HepG2 (cell line): ENCODE data around the gene SCRT2. TPM values are rescaled to one million over a fixed set of nuclear protein-coding genes. Genes with fewer than 3 reads are reported as not detected.

Experiments
- CHD4 ChIP-seq: fragments of 200-600 bp; sonication (generic); IDR thresholded peaks from 2 replicates; pipeline ENCODE4 v1.7.0; 2017; ENCODE audit warnings: mild to moderate bottlenecking, low read length, borderline replicate concordance
- DR1 ChIP-seq: sonication (generic); formaldehyde crosslinking; IDR thresholded peaks from 2 replicates; pipeline ENCODE4 v1.8.0; 2021; ENCODE audit warnings: mild to moderate bottlenecking, missing genetic modification reagents, inconsistent platforms
- ELF1 ChIP-seq: sonication (generic); formaldehyde crosslinking; IDR thresholded peaks from 2 replicates; pipeline ENCODE4 v1.4.0; 2020; ENCODE audit warnings: missing genetic modification reagents
- JUND ChIP-seq: sonication (generic); formaldehyde crosslinking; IDR thresholded peaks from 2 replicates; pipeline ENCODE4 v1.8.0; 2022; ENCODE audit warnings: mild to moderate bottlenecking, missing genetic modification reagents
- NAIF1 ChIP-seq: sonication (generic); formaldehyde crosslinking; IDR thresholded peaks from 2 replicates; pipeline ENCODE4 v1.5.0; 2020; ENCODE audit warnings: mild to moderate bottlenecking, missing genetic modification reagents, borderline replicate concordance
- NCOR1 ChIP-seq: fragments of 200-600 bp; sonication (generic); IDR thresholded peaks from 2 replicates; pipeline ENCODE4 v1.7.0; 2017; ENCODE audit warnings: antibody characterized with exemption, low read length, borderline replicate concordance
- POGZ ChIP-seq: sonication (generic); formaldehyde crosslinking; IDR thresholded peaks from 2 replicates; pipeline ENCODE4 v1.4.0; 2020; ENCODE audit warnings: mild to moderate bottlenecking, missing genetic modification reagents
- SAFB2 ChIP-seq: sonication (generic); formaldehyde crosslinking; IDR thresholded peaks from 2 replicates; pipeline ENCODE4 v1.5.1; 2020; ENCODE audit warnings: missing genetic modification reagents, low read depth, mild to moderate bottlenecking, borderline replicate concordance
- THAP11 ChIP-seq: IDR thresholded peaks from 2 replicates; pipeline ENCODE4 v1.6.1; 2016; ENCODE audit warnings: missing biosample characterization, missing genetic modification reagents
- ZBTB7A ChIP-seq: sonication (generic); formaldehyde crosslinking; IDR thresholded peaks from 2 replicates; pipeline ENCODE4 v1.8.0; 2022; ENCODE audit warnings: mild to moderate bottlenecking, missing genetic modification reagents
- ZNF30 ChIP-seq: sonication (generic); formaldehyde crosslinking; IDR thresholded peaks from 2 replicates; pipeline ENCODE4 v1.5.0; 2020; ENCODE audit warnings: mild to moderate bottlenecking, missing genetic modification reagents
- ZNF430 ChIP-seq: sonication (generic); formaldehyde crosslinking; IDR thresholded peaks from 2 replicates; pipeline ENCODE4 v1.9.0; 2021; ENCODE audit warnings: mild to moderate bottlenecking, missing genetic modification reagents
- ZNF616 ChIP-seq: sonication (generic); formaldehyde crosslinking; IDR thresholded peaks from 2 replicates; pipeline ENCODE4 v1.5.0; 2020; ENCODE audit warnings: low read depth, mild to moderate bottlenecking, missing genetic modification reagents
- ZNF777 ChIP-seq: sonication (generic); formaldehyde crosslinking; IDR thresholded peaks from 2 replicates; pipeline ENCODE4 v1.4.0; 2020; ENCODE audit warnings: missing genetic modification reagents
- polyA plus RNA-seq, 8 experiments: library from polyadenylated mRNA; depleted of rRNA in 3 of 8; stranded (reverse) in 7 of 8; unstranded in 1 of 8; fragments of >200 nt; fragmentation: Illumina TruSeq in 4 of 8; extraction: Trizol in 4 of 8; gene quantifications; 2 replicates each; pipeline versions ENCODE4 v1.2.1 to v1.2.3, GENCODE V29; 2011 to 2016; ENCODE audit warnings: low read depth in 4 of 8, missing spikeins in 1 of 8, mixed read lengths in 1 of 8; ENCODE audit not compliant: insufficient read depth in 1 of 8
- total RNA-seq, 5 experiments: library from RNA; depleted of rRNA; stranded (reverse); fragments of >200 nt; fragmentation: Illumina TruSeq; extraction: Trizol; gene quantifications; 2 replicates each; pipeline ENCODE4 v1.2.3, GENCODE V29; 2016; ENCODE audit warnings: low read depth in 1 of 5
- TF ChIP-seq, protein P1 (sequence below): sonication (generic); formaldehyde crosslinking; IDR thresholded peaks from 2 replicates; pipeline ENCODE4 v1.8.1; 2022; ENCODE audit warnings: low read depth, mild to moderate bottlenecking, missing genetic modification reagents
- TF ChIP-seq, protein P2 (sequence below): sonication (generic); formaldehyde crosslinking; IDR thresholded peaks from 2 replicates; pipeline ENCODE4 v1.5.0; 2020; ENCODE audit warnings: missing genetic modification reagents
- TF ChIP-seq, protein P3 (sequence below): sonication (generic); formaldehyde crosslinking; IDR thresholded peaks from 2 replicates; pipeline ENCODE4 v1.8.1; 2023; ENCODE audit warnings: mild to moderate bottlenecking, moderate library complexity, missing genetic modification reagents
- TF ChIP-seq, protein P4 (sequence below): sonication (generic); formaldehyde crosslinking; conservative IDR thresholded peaks from 2 replicates; pipeline ENCODE4 v1.8.1; 2023; ENCODE audit warnings: missing genetic modification reagents
- TF ChIP-seq, protein P5 (sequence below): sonication (generic); formaldehyde crosslinking; IDR thresholded peaks from 2 replicates; pipeline ENCODE4 v1.4.0; 2020; ENCODE audit warnings: missing genetic modification reagents

Gene SCRT2
- total and polyA plus RNA-seq, 2 of the 13 experiments (the other 11 are each of a cell fraction or from before 2014, with no cell fraction given) = not detected

DNA sequence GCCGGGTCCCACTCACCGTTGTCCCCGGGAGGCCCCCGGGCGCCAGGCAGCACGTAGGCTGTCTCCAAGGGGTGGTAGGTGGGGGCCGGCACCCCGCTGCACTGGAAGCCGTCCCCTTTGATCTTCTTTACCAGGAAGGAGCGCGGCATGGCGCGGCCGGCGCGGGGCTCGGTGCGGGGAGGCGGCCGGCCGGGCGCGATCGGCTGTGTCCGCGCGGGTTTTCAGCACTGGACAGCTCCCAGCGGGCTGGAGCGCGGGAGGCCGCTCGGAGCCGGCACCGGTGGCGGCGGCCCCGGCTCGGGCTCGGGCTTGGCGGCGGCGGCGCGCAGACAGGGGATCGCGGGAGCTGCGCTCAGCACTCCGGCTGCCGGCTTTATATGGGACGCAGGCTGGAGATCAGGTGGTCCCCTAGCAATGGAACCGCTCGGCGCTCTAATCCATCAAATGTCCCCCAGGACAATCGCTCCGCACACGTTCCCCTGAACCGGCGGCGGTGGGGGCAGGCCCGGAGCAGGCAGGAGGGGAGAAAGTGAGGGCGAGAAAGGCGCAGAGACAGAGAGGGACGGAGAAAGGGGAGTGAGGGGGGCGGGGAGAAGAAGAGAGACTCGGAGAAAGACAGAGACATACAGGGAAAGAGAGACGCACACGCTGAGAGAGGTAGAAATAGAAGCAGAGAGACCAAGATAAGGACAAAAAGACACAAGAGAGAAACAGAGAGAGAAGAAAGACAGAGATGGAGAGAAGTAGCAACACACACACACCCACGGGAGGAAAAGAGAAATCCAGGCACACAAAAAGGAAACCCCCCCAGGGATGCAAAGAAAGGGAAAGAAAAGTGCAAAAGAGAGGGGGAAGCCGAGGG lies at the start of gene SCRT2 (continued):
- TF ChIP-seq, protein P1, sequence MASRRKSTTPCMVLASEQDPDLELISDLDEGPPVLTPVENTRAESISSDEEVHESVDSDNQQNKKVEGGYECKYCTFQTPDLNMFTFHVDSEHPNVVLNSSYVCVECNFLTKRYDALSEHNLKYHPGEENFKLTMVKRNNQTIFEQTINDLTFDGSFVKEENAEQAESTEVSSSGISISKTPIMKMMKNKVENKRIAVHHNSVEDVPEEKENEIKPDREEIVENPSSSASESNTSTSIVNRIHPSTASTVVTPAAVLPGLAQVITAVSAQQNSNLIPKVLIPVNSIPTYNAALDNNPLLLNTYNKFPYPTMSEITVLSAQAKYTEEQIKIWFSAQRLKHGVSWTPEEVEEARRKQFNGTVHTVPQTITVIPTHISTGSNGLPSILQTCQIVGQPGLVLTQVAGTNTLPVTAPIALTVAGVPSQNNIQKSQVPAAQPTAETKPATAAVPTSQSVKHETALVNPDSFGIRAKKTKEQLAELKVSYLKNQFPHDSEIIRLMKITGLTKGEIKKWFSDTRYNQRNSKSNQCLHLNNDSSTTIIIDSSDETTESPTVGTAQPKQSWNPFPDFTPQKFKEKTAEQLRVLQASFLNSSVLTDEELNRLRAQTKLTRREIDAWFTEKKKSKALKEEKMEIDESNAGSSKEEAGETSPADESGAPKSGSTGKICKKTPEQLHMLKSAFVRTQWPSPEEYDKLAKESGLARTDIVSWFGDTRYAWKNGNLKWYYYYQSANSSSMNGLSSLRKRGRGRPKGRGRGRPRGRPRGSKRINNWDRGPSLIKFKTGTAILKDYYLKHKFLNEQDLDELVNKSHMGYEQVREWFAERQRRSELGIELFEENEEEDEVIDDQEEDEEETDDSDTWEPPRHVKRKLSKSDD = peak; percentile 95
- TF ChIP-seq JUND (no peak), ZBTB7A (CRISPR knock-in tag) (peak; percentile 37; the same call in 1 of the 2 replicates), ZNF777 (CRISPR knock-in tag) (peak; percentile 82; the same call in 1 of the 2 replicates), THAP11 (CRISPR knock-in tag) (peak; percentile 82), ELF1 (CRISPR knock-in tag) (no peak), NAIF1 (CRISPR knock-in tag) (no peak), DR1 (CRISPR knock-in tag) (peak; percentile 74; the same call in 1 of the 2 replicates), ZNF430 (CRISPR knock-in tag) (peak; percentile 84), POGZ (CRISPR knock-in tag) (0 out of 2 replicates have a peak, but pooled peaks have one; percentile 20), ZNF616 (CRISPR knock-in tag) (peak; percentile 97), CHD4 (peak; percentile 33; the same call in 1 of the 2 replicates), SAFB2 (CRISPR knock-in tag) (peak; percentile 99), ZNF30 (CRISPR knock-in tag) (peak; percentile 63; the same call in 1 of the 2 replicates), NCOR1 (no peak)
- TF ChIP-seq, protein P2, sequence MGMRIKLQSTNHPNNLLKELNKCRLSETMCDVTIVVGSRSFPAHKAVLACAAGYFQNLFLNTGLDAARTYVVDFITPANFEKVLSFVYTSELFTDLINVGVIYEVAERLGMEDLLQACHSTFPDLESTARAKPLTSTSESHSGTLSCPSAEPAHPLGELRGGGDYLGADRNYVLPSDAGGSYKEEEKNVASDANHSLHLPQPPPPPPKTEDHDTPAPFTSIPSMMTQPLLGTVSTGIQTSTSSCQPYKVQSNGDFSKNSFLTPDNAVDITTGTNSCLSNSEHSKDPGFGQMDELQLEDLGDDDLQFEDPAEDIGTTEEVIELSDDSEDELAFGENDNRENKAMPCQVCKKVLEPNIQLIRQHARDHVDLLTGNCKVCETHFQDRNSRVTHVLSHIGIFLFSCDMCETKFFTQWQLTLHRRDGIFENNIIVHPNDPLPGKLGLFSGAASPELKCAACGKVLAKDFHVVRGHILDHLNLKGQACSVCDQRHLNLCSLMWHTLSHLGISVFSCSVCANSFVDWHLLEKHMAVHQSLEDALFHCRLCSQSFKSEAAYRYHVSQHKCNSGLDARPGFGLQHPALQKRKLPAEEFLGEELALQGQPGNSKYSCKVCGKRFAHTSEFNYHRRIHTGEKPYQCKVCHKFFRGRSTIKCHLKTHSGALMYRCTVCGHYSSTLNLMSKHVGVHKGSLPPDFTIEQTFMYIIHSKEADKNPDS = no peak; the same call in 1 of the 2 replicates
- TF ChIP-seq, protein P3, sequence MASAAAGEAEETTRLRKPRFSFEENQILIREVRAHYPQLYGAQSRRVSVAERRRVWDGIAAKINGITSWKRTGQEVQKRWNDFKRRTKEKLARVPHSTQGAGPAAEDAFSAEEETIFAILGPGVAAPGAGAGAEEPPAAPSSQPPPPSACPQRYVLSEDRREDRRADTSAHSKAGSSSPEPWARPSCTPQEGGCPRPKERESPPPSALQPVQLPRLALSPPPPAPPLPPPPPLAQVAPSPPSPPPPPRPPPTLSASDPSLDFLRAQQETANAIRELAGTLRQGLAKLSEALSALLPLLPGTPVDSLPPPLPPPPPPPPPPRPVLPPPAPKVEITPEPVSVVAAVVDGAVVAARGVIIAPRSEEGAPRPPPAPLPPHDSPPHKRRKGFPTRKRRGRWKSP = 0 out of 2 replicates have a peak, but pooled peaks have one; percentile 73
- TF ChIP-seq, protein P4, sequence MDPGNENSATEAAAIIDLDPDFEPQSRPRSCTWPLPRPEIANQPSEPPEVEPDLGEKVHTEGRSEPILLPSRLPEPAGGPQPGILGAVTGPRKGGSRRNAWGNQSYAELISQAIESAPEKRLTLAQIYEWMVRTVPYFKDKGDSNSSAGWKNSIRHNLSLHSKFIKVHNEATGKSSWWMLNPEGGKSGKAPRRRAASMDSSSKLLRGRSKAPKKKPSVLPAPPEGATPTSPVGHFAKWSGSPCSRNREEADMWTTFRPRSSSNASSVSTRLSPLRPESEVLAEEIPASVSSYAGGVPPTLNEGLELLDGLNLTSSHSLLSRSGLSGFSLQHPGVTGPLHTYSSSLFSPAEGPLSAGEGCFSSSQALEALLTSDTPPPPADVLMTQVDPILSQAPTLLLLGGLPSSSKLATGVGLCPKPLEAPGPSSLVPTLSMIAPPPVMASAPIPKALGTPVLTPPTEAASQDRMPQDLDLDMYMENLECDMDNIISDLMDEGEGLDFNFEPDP (CRISPR knock-in tag) = no peak
- TF ChIP-seq, protein P5, sequence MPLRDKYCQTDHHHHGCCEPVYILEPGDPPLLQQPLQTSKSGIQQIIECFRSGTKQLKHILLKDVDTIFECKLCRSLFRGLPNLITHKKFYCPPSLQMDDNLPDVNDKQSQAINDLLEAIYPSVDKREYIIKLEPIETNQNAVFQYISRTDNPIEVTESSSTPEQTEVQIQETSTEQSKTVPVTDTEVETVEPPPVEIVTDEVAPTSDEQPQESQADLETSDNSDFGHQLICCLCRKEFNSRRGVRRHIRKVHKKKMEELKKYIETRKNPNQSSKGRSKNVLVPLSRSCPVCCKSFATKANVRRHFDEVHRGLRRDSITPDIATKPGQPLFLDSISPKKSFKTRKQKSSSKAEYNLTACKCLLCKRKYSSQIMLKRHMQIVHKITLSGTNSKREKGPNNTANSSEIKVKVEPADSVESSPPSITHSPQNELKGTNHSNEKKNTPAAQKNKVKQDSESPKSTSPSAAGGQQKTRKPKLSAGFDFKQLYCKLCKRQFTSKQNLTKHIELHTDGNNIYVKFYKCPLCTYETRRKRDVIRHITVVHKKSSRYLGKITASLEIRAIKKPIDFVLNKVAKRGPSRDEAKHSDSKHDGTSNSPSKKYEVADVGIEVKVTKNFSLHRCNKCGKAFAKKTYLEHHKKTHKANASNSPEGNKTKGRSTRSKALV = peak; percentile 59; the same call in 1 of the 2 replicates
